RPMI8226 (cell line): ENCODE data around the gene HCRTR1.

ENCODE experiments used
- DNase-seq: peaks from one replicate; pipeline ENCODE4 v3.0.0-alpha.2; 2015

HCRTR1 gene

GRCh38 chr1:31669786-31670592, 52.5 kb downstream of the HCRTR1 start:
- peak; percentile 97 for DNase-seq

- DNase-seq, result no peak
Measured at GRCh38 chr1:31670593-31670964, 53.1 kb downstream of the HCRTR1 start.

DNA sequence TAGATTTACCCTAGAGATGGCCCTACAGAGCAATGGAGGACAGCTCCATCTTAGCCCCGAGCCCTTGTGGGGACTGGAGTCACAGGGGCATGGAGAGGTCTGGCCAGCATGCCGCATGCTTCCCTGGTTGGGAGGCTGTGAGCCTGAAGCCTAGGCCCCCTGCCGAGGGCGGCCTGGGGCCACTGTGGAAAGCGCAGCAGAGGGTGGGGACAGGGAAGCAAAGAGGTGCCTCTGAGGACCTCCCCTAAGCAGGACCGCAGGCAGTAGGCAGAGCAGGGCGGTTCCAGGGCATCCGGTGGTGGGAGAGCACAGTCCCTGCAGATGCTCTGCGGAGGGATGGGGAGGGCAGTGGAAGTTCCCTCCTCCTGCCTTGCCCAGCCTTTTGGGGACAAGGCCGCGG, 53.7 kb downstream of the HCRTR1 start:
- DNase-seq, result no peak

GRCh38 chr1:31671561-31672201, 54.2 kb downstream of the HCRTR1 start:
- no peak for DNase-seq

GRCh38 chr1:31672986-31673385, 55.5 kb downstream of the HCRTR1 start:
- DNase-seq, result no peak

GRCh38 chr1:31673433-31673832, 55.9 kb downstream of the HCRTR1 start:
- no peak for DNase-seq

DNA sequence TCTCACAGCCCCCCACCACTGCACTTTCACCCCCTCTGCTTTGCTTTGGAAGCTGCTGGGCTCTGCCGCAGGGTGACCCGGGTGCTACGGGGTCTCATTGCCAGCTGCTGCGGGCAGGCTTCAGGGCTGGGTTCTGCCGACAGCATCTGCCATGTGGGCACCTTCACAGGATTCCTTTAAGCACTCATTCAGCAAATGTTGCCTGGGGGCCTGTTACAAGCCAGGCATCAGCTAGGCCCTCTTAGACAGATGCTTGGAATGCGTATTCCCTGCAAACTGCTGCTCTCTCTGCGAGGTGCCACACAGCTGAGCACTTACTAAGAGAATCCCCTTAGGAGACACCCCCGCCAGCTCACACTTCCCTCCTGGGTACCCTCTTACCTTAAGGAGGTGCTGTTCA, 57.1 kb downstream of the HCRTR1 start:
- DNase-seq, result no peak

GRCh38 chr1:31675161-31675560, 57.7 kb downstream of the HCRTR1 start:
- no peak for DNase-seq

DNA sequence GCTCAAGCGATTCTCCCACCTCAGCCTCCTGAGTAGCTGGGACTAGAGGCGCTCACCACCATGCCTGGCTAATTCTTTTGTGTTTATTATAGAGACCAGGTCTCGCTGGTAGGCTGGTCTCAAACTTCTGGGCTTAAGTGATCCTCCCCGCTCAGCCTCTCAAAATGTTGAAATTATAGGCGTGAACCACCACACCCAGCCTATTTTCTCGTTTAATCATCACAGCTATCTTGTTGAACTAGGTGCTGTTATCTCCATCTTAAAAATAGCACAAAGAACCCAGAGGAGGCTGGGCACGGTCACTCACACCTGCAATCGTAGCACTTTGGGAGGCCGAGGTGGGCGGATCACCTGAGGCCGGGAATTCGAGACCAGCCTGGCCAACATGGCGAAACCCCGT, 58.3 kb downstream of the HCRTR1 start:
- no peak for DNase-seq
